CD4-positive, alpha-beta T cell treated with Interleukin-15 for 1 hour (primary cell): ENCODE results near the gene CAMTA1.

Source experiments
- DNase-seq: peaks from one replicate; pipeline ENCODE4 v3.0.0-alpha.2; 2020

The CAMTA1 gene

DNA sequence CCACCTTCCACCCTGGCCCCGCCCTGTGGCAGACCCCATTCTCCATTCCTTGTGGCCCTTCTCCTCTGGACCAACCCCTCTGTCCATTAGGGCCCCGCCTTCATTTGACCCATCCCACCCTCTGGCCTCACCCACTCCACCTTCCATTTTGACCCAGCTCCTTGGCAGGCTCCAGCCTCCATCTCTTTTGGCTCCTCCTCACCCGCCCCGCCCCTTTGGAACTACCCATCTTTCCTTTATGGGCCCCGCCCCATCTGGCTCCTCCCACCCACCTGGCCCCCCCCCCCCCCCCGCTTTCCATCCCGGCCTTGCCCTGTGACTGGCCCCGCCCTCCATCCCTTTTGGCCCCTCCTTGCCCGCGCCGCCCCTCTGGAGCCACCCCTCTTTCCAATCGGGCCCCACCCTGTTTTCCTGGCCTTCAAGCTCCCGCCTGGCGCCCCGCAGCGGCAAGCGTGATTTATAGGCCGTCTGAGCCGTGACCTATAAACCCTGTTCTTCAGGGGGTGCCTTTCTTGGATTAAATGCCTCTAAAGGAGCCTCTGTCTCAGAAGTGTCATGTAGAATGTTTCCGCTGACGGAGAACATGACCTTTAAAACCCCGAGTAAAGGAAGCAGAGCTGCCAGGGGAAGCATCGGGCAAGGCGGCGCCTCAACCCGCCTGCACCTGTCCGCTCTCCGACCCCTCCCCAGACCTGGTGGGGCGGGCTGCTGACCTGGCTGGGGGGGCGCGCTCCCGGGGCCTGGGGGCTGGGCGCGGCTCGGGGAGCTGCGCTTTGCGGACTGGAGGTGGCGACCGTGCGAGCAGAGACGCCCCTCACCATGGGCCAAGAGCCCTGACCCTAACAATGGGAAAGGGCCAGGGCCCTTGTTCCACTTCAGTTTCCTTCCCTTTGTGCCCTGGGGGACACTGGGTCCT lies 178.0 kb downstream of the CAMTA1 start:
- DNase-seq: peak; percentile 34

DNA sequence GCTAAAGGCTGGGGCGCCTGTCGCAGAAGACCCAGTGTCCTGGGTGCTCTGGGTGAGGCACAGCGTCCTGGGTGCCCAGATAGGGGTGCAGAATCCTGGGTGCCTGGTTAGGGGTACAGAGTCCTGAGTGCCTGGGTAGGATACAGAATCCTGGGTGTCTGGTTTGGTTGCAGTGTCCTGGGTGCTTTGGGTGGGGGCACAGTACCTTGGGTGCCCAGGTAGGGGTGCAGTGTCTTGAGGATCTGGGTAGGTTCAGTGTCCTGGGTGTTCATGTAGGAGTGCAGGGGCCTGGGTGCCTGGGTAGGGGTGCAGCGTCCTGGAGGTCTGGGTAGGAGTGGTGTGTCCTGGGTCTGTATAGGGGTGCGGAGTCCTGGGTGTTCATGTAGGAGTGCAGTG lies 178.7 kb downstream of the CAMTA1 start:
- no peak for DNase-seq

DNA sequence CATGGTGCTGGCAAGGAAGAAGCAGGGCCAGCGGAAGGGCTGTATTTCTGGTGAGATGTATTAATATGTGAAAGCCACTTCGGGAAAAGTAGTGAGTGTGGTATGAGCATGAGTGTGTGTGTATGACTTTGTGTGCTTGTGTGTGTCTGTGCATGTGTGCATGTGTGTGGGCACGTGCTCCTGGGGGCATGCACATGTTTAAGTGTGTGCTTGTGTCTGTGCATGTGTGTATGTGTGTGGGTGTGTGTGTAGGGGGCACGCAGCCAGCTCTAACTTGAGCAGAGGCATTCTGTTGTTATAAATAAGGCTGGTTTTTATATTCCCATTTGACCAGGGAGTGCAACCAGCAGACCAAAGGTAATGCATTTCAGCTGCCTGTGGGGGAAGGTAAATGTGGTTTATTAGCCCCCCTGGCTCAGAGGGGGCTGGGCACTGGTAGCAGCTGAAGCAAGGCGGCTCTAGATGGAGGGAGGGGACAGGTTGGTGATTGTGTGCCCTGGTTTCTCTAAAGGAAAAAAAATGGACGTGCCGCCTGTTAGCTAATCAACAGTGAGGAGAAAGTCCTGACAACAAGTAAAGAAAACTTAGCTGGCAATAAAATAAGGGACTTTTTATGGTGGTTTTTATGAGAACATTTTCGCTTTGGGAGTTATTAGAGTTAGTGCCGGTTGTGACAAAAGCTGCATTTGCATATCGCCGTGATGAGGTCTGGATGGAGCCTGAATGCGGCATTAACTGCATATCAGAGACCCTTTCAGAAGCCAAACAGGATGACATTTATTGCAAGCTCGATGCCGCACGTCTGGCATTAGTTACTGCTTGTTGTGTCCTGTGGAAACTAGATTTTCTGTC lies 180.1 kb downstream of the CAMTA1 start:
- DNase-seq: no peak

DNA sequence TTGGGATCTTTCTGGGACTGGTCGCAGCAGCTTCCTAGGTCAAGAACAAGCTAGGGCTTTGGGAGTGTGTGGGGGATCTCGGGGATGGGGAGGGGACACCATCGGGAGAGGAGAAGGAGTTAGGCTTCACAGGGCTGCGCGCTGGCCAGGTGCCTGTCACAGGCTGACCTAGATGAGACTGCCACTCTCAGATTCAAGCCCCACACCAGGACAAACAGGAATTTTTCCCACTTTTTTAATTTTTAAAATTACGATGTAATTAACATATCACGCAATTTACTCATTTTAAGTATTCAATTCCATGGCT lies 180.6 kb downstream of the CAMTA1 start:
- DNase-seq: no peak

DNA sequence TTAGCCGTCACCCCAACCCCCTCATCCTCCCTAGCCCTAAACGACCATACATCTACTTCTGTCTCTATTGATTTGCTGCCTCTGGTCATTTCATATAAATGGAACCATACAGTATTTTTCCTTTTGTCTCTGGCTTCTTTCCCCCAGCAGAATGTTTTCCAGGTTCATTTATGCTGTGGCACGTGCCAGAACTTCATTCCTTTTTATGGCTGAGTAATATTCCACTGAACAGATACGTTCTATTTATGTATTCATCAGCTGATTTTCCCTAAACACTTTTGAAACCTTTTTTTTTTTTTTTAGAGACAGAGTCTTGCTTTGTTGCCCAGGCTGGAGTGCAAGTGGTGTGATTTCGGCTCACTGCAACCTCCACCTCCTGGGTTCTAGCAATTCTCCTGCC lies 181.1 kb downstream of the CAMTA1 start:
- DNase-seq: no peak

DNA sequence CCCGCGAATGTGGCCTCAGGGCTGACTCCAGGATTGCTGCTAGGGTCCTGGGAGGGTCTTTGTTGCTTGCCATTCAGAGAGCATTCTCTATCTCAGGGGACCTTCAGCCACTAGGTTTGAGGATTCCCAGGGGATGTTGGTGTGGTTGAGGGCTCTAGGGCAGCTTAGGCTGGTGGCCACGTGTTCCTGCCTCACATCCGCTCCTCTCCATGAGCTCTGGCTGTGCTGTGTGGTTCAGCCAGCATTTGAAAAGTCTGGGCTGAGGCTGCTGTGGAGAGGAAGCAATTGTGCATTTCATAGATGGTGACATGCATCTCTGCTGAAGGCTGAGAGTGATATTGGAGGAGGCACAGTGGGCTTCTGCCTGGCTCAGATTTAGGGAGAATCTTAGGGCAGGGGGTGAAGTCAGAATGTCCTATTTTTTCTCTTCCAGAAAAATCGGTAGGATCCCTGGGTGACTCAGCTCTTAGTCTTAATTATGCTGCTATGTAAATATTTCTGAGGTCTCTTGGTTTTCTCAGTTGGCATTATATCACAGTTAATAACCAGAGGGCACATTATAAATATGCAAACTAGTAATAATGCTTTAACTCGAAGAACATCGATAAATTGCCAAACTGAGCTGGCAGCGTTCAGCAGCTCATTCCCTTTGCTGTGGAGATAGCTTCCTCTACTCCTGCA lies 182.3 kb downstream of the CAMTA1 start:
- DNase-seq: no peak

DNA sequence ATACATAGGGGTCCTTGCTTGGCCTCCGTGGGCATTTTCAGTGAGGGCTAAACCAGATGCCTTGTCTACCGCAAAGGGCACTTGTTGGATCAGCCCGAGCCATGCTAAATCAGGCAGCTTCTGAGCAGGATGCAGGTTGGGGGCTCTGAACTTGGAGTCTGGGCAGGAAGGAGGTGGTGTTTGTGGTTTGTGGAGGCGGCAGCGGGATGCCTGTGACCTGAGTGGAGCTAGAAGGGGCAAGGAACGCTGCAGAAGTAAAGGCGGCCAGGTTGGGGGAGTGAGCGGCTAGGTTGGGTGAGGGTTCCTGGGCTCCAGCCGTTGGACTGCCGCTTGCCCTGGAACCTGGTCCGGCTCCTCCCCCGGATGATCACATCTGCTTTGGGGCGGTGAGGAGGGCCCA lies 183.9 kb downstream of the CAMTA1 start:
- DNase-seq: no peak

DNA sequence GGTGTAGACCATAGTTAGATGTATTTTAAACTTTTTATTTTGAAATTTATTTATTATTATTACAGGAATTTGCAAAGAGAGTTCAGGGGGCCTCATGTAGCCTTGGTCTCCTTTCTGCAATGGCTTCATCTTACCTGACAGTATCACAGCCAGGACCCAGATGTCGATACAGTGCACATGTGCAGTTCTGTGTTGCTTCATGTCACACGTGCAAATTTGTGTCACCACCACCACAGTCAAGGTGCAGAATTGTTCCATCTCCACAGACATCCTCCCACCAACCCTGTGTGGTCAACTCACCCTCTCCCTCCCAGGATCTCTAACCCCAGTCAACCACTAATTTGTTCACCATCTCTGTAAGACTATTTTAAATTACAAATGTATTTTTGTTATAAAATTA lies 184.5 kb downstream of the CAMTA1 start:
- no peak for DNase-seq

DNA sequence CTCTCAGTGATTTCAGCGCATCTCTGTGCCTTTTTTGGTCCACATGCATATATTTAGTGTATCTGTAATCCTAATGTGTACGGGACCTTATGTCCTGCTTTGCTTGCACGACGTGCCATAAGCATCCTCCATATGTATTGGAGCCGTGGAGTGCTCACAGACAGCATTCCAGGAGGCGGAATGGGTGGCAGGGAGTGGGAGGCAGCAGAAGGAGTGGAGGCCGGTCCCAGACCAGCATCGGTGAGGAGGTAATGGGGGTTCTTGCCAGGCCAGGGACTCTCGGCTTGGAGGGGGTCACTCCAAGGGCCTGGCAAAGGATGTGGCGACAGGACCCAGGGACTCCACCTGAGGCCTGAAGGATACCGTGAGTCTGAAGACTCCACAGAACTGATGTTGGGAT lies 185.0 kb downstream of the CAMTA1 start:
- no peak for DNase-seq

DNA sequence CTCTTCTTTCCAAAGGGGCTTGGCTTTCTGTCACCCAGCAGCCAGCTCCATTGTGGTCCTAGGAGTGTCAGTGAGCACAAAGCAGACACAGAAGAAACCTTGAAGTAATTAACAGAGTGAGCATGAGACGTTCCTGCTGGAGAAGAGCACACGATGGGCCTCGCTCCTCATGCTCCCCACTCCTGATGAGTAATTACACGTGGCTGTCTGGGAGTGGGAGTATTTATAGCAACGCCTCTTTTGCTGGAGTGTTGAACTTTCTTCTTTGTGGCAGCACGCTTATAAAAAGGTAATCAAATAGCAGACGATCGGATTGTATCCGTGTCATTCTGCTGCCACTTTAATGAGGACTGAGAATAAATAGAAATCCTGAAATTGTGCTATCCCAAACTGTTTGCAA lies 185.8 kb downstream of the CAMTA1 start:
- no peak for DNase-seq

DNA sequence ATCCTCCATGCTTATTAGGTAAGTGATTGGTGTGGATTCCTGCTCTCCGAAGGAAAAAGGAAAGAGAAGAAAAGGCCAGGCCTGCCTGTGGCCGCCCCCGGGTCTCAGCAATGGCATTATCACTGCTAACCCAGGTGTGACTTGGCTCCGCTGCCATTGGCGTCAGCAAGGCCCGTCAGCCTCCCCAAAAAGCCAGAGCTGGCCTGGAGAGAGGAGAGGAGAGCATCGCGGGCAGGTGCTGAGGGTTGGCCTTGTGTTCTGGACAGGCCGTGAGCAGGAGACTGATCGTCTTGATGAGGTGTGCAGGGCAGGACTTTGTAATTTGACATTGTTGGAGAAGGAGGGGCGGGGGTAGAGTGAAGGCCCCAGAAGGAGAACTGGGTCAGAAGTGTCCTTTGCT lies 186.4 kb downstream of the CAMTA1 start:
- DNase-seq: no peak

DNA sequence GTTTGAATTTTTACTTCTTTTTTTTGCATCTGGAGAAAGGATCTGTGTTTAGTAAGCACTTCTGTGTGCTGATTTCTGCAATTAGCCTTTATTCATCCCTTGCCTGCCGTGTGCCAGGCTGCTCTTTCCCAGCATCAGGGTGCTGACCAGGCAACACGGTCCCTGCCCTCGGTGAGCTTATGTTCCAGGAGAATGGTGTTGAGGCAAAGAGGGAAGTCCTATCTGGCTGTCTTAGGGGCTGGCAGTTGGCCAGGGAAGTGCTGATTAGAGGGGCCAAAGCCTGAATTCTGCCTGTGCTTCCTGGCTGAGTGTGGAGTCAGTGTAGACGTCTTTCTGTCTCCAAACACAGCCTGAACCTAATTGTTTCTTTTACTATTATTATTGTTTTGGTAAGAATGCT lies 187.1 kb downstream of the CAMTA1 start:
- DNase-seq: no peak

DNA sequence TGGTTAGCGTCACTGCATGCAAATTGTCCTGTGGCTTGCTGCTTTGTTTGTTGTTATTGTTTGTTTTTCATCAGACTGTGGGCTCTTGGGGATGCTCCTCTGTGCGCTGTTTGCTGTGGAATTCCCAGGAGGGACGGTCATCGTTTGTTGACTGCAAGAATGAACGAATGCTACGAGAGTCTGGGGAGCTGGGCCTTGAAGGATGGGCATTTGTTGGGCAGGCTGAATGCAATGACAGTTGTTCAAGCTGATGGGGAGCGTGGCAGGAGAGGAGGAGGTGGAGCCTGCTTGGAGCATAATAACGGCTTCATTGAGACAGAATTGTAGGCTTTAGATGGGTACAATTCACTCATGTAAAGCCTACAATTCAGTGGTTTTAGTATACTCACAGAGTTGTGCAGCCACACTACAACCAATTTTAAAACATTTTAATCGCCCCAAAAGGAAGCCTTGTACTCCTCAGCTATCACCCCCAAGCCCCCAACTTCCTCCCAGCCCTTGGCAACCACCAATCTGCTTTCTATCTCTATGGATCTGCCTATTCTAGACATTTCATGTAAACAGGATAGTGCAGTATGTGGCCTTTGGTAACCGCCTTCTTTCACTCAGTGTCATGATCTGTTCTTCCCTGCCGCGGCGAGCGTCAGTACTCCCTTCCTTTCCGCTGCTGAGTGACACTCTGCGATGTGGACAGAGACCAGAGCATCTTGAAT lies 190.2 kb downstream of the CAMTA1 start:
- DNase-seq: no peak

DNA sequence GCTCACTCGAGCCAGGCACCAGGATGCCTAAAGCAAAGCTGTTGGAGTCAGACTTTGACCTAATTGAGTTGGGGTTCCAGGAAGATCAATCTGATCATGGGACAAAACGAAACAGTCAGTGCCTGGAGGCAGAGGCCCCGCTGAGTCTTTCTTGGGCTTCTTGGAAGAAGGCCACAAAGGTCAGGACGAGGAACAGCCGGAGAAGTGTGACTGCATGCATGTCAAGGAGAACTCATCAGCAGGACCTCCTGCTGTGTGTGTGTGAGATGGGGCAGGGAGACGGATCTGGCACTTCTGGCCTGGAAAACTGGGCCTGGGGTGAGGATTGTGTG lies 190.8 kb downstream of the CAMTA1 start:
- DNase-seq: no peak

DNA sequence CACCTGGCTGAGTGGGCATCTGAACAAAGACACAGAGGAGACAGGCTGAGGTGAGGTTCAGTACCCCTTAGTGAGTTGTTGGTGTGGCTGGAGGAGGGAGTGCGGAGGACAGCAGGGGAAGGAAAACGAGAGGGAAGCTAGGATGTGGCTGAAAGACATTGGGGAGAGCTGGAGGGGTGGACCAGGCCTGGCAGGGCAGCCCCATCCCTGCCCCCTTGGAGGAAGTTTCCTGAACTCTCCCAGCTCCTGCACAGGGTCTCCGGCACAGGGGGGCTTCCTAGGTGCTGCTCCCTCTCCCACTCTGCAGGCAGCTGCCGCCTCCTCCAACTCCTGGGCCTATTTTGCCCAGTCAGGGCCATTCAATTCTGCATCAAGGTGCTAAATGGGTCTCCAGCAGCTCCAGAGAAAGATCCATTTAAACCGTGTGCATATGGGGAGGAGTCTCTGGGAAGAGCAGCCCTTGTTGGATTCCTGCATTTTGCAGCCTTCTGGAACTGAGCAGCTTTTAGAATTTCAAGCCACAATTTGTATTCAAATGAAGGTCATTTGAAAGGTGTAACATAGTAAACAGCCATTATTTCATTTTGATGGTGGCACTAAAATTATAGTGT lies 193.9 kb downstream of the CAMTA1 start:
- no peak for DNase-seq

DNA sequence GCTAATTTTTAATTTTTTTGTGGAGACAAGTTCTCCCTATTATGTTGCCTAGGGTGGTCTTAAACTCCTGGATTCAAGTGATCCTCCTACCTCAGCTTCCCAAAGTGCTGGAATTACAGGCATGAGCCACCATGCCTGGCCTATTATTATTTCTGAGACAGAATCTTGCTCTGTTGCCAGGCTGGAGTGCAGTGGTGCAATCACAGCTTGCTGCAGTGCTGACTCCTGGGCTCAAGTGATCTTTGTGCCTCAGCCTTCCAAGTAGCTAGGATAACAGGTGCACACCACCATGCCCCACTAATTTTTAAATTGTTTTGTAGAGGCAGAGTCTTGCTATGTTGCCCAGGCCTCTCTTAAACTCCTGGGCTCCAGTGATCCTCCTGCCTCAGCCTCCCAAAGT lies 196.3 kb downstream of the CAMTA1 start:
- no peak for DNase-seq

DNA sequence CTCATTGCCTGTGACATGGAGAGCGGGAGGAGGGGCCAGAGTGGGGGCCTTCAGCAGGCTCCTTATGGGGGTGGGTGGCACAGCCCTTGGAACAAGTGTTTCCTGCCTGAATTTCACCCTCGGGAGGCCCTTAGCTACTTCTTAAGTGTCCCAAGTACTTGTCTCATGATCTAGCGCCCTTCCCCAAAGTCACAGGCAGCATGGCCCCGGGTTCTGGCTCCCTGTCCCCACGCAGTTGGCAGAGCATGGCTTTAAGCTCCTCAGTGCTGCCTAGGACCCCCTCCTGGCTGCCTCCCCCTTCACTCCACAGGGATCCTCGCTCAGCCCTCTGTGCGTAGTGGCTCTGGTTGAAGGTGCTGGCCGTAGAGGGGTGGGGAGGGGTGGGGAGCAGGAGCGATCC lies 197.2 kb downstream of the CAMTA1 start:
- DNase-seq: no peak

DNA sequence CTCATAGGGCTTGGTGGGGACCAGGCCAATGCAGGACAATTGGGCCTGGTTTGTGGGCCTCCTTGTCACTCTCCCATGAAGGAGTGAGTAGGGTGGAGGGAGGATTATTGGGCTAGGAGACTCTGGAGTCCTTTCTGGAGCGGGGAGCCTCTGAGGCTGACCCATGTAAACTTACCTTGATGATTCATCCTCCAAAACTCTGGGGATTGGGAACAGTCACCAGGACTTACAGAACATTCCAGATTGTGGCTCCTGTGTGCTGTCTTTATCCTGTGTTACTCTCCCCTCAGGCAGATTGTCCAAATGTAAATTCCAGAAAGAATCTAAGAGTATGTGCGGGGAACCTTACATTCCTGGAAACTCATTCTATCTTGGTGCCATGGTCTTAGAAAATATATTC lies 197.6 kb downstream of the CAMTA1 start:
- DNase-seq: no peak

DNA sequence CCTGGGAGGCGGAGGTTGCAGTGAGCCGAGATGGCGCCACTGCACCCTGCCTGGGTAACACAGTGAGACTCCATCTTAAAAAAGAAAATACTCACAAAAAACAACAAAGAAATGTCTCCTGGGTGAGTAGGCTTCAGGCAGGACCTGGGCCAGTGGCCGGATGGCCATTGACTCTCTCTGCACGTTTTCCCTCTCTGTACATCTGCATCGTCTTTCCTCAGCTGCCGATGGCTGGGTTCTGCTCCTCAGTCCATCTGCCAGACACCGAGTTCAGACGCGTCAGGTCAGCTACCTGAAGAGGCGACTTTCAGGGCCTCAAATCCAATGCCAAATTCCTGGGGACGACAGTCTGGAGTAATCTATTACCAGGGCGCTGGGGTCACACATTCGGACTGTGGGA lies 199.3 kb downstream of the CAMTA1 start:
- no peak for DNase-seq

DNA sequence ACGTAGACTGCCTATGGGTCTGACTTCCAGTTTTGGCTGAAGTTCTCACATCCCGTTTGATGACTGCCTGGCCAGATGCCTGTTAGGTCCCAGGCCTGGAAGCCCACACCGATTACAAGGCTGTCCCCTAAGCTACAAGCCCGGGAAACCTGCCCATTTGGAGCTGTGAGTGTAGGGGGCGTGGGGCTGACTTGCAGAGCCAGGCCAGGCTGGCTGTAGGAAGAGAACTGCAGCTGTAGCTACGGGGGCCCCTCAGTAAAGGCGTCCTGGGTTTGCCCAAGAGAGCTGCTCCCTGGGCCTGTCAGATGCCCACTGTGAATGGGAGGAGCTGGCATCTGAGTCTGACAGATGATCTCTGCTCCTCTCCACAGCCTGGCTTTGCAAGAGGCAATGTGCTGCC lies 199.7 kb downstream of the CAMTA1 start:
- DNase-seq: no peak

DNA sequence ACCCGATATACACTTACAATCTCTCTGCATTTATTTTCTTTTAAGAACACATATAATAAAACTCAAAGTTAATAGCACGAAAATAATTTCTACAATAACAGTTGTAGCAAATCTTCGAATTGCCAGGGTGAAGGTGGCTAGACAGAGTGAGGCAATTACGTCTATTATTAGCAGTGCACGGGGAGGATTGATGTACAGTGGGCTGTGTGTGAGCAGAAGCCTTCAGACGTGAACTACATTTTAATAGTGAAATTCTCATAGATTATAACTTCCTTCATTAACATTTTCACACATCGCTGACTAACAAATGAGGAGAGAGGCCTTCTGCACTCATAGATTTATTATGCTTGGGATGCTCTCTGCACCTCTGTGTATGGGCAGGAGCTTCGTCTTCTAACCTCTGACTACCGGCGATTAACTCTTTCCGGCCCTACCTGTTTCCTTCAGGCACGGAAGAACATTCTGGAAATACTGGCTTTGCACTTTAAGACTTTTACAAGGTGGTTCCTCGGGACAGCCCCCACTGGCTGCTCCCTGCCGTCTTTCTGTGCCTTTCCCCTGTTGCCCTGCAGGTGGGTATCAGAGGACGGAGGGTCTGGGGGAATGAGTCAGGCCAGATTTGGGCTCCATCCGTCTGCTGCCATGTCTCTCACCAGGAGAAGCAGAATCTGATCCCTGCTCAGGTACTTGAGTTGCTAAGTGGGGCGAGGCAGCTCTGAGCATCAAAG lies 200.5 kb downstream of the CAMTA1 start:
- no peak for DNase-seq

DNA sequence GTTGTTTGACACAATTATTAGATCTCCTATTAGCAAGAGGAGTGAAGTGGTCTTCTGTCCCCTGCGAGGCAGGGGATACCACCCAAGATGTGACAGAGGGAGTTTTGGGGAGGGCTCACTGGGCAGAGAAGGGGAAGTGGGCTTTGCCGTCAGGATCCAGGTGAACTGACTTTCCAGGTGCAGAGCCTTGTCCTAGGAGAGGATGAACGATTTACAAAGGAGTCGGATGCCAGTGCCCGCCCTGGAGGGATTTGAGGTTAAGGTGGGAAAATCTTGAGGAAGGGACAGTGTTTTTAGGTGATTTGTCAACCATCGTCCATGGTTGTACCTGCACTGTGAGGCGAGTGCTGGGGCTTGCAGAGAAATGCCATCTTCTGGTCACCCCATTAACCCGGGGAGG lies 201.0 kb downstream of the CAMTA1 start:
- DNase-seq: no peak
